Right lung (tissue), 5 donors: ENCODE results near the gene KBTBD12. TPM values are rescaled to one million over a fixed set of nuclear protein-coding genes. Genes with fewer than 3 reads are reported as not detected.
A peak's percentile ranks its signal among the peaks of the same experiment; 100 is the strongest.

Source experiments
- DNase-seq, 2 donors: peaks; one replicate each; pipeline ENCODE4 v3.0.0-alpha.2; 2013
- polyA plus RNA-seq, 5 donors: library from polyadenylated mRNA; unstranded; fragments of 120-200 nt; gene quantifications; one replicate each; pipeline versions ENCODE4 v1.2.1 to v1.2.3, GENCODE V29; 2013; ENCODE audit warnings: inconsistent platforms in 1 of 5, low replicate concordance in 1 of 5; ENCODE audit not compliant: insufficient read length in 5 of 5, insufficient read depth in 1 of 5

KBTBD12 gene
- polyA plus RNA-seq, 5 donors = 1.2 to 2.1 (median 1.4) TPM

- DNase-seq = no peak
Observed at GRCh38 chr3:127985655-127986225, 70.7 kb downstream of the KBTBD12 start.

- DNase-seq = no peak
Observed at GRCh38 chr3:127986803-127987202, 71.8 kb downstream of the KBTBD12 start.

GRCh38 chr3:127987309-127987995 is 72.4 kb downstream of the KBTBD12 start:
- no peak for DNase-seq

GRCh38 chr3:127988770-127989557 is 73.9 kb downstream of the KBTBD12 start:
- no peak for DNase-seq

GRCh38 chr3:127990051-127990450 is 75.0 kb downstream of the KBTBD12 start:
- DNase-seq = no peak

GRCh38 chr3:127990461-127990860 is 75.4 kb downstream of the KBTBD12 start:
- no peak for DNase-seq

GRCh38 chr3:127991251-127991650 is 76.2 kb downstream of the KBTBD12 start:
- DNase-seq = no peak

- DNase-seq = no peak
Observed at GRCh38 chr3:127991681-127992080, 76.6 kb downstream of the KBTBD12 start.

GRCh38 chr3:127992127-127992526 is 77.1 kb downstream of the KBTBD12 start:
- no peak for DNase-seq

GRCh38 chr3:127994011-127994410 is 79.0 kb downstream of the KBTBD12 start:
- DNase-seq = no peak

- DNase-seq = no peak
Observed at GRCh38 chr3:127997016-127997415, 82.0 kb downstream of the KBTBD12 start.

GRCh38 chr3:127997961-127998360 is 82.9 kb downstream of the KBTBD12 start:
- no peak for DNase-seq

GRCh38 chr3:127998596-127998995 is 83.6 kb downstream of the KBTBD12 start:
- DNase-seq = no peak

GRCh38 chr3:127999509-128000106 is 84.6 kb downstream of the KBTBD12 start:
- no peak for DNase-seq

- DNase-seq = no peak
Observed at GRCh38 chr3:128001576-128001975, 86.5 kb downstream of the KBTBD12 start.

GRCh38 chr3:128004661-128005060 is 89.6 kb downstream of the KBTBD12 start:
- no peak for DNase-seq

GRCh38 chr3:128006061-128007032 is 91.3 kb downstream of the KBTBD12 start:
- DNase-seq = no peak

GRCh38 chr3:128007033-128007424 is 92.0 kb downstream of the KBTBD12 start:
- DNase-seq = no peak

- DNase-seq = peak in 1 of 2 donors; percentile 31
Observed at GRCh38 chr3:128009952-128010846, 95.2 kb downstream of the KBTBD12 start.

- peak; percentile 57 to 63 for DNase-seq
Observed at GRCh38 chr3:128011140-128011539, 96.1 kb downstream of the KBTBD12 start.
